HG02885 (cell line): ENCODE data around the gene MS4A6A.
"Not testable (repeated sequence)": the region's sequence is repeated elsewhere in the genome, so short reads cannot be mapped to it uniquely, and the experiment has no call there.

Experiments used
- ATAC-seq: cut with Tn5 transposase; IDR thresholded peaks from one replicate; pipeline ENCODE4 v1.9.1; 2021; ENCODE audit warnings: mild to moderate bottlenecking; ENCODE audit not compliant: unreplicated experiment, poor library complexity

MS4A6A gene

DNA sequence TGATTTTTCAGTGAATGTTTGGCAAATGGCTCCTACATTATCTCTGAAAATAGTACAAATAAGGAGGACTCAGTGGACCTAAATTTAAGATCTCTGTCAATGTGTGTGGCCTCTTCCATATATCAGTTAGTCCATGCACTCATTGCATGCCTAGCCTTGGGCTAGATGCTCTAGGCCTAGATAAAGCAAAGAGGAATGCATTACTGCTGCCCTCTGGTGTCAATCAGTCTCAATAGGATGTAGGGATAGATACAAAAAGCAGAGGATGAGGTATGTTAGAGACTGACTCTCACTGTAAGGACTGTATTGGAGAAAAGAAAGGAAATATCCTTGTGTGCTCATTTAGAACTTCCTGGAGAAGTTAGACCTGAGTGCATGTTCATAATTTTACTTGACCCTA lies 52.4 kb downstream of the MS4A6A start:
- ATAC-seq, result no peak

DNA sequence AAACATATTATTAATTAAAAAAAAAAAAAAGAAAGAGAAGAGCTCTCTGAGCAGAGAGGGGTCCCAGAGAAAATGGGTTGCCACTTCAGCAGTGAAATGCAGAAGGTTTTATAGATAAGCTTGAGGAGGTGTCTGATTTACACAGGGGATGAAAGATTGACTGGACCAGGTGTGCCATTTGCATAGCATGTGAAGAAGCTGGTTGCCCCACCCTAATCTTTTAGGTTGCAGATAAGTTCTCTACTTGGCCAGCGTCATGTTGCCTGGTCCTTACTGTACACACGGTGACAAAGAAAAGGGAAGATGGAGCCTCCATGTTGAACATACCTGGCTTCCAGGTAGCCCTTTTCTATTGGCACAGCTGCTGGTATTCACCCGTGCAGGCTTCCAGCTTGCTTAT lies 53.0 kb downstream of the MS4A6A start:
- ATAC-seq, result no peak

DNA sequence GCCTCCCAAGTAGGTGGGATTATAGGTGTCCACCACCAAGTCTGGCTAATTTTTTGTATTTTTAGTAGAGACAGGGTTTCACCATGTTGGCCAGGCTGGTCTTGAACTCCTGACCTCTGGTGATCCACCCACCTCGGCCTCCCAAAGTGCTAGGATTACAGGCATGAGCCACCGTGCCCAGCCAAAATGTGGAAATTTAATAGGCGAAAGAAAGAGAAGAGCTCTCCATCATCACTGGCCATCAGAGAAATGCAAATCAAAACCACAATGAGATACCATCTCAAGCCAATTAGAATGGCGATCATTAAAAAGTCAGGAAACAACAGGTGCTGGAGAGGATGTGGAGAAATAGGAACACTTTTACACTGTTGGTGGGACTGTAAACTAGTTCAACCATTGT lies 54.0 kb downstream of the MS4A6A start:
- not testable (repeated sequence) for ATAC-seq

DNA sequence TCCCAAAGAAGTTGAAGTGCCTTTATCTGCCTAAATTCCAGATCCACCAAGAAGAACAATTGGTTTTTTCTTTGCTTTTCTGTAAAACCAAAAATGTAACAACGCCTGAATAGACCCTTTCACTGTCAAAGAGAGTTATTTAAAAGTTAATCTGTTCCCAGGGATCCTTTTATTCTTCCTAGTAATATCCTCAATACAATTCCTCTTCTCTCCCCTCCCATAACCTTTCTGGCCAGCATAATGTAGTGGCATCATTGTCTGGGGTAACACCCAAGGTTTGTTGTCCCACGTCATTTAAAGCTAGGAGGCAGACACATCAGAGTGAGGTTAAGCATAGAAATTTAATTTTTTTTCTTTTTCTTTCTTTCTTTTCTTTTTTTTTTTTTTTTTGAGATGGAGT lies 54.5 kb downstream of the MS4A6A start:
- ATAC-seq, result no peak

DNA sequence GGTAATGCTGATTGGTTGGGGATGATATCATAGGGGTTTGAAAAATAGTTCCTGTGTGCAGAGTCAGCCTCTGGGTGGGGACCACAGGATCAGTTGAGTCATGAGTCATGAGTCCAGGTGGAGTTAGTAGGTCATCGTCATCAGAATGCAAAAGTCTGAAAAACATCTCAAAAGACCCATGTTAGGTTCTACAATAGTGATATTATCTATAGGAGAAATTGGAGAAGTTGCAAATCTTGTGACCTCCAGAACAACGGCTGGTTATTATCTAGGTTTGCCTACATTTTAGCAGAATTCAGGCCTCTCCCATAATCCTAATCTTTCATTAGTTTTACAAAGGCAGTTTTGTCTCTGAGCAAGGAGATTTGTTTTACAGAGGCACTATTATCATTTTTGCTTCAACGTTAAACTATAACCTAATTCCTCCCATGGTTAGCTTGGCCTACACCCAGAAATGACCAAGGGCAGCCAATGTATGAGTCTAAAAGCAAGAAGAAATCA lies 55.5 kb downstream of the MS4A6A start:
- no peak for ATAC-seq

DNA sequence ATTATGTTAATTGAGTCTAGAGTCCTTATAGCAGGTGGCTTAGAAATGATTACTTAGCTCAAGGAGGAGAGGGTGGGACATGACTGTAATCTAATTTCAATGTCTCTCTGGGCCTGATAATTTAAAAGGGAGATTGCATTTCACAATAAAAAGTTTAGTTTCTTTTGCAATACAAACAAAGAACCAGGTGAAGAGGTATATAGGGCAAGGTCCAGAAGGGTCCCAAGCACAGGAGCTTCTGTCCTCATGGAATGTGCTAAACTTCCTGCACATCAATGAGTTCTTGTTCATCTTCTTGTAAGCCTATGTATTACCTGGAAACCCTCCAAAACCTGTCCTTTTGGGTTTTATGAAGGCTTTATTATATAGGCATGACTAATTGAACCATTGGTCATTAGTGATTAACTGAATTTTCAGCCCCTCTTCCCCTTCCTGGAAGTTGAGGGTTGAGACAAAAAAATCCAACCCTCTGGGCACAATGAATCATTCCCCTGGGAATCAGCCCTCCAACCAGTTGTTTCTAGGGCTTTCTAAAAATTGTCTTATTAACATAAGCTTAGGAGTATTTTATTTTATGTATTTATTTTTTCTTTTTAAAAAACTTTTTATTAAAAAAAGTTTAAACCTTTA lies 56.8 kb downstream of the MS4A6A start:
- no peak for ATAC-seq

DNA sequence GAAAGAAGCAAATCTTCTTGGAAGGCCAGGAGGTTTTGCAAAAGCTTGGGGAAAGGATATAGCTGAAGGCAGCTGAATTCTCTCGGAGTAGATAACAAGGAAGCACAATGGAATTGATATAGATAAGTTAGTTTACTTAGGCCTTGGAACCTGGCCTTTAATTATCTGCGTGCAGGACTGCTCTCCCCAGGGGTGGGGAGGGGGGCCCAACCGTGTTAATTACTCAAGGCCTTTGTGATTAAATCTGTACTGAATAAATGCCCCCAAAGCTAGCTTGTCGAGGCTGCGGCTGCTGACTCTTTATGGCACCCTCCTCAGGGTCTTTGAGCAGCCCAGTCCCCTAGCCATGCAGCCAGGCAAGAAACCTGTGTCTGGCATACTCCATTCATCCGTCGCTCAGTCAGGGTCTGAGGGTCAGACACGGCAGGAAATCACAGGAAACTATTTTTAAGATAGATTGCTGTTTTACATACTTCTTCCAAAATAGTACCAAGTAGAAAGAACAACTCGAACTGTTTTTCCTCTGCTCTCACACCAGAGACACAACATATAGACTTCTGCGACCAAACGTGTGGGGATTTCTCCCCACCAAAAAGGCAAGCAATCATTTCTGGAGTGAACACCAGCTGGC lies 58.0 kb downstream of the MS4A6A start:
- ATAC-seq, result no peak
